Peyer's patch (tissue), 4 donors: ENCODE measurements around the gene KISS1R.

ENCODE experiments used
- POLR2A ChIP-seq, 2 donors: fragments of 450-650 bp; IDR thresholded peaks; one replicate each; pipeline ENCODE4 v1.5.1; 2017; ENCODE audit warnings: antibody characterized with exemption in 2 of 2, mild to moderate bottlenecking in 2 of 2, moderate library complexity in 2 of 2
- TF ChIP-seq, protein P1 (sequence below), 6 experiments: fragments of 450-650 bp in 4 of 6; fragments of 200-600 bp in 2 of 6; sonication (generic) in 1 of 6; IDR thresholded peaks; one replicate each; pipeline ENCODE4 v1.5.1; 2017 to 2019; ENCODE audit warnings: antibody characterized with exemption in 6 of 6, mild to moderate bottlenecking in 3 of 6, moderate library complexity in 1 of 6

GRCh38 chr19:884420-885211 lies 32.5 kb upstream of the KISS1R start:
- TF ChIP-seq, protein P1, sequence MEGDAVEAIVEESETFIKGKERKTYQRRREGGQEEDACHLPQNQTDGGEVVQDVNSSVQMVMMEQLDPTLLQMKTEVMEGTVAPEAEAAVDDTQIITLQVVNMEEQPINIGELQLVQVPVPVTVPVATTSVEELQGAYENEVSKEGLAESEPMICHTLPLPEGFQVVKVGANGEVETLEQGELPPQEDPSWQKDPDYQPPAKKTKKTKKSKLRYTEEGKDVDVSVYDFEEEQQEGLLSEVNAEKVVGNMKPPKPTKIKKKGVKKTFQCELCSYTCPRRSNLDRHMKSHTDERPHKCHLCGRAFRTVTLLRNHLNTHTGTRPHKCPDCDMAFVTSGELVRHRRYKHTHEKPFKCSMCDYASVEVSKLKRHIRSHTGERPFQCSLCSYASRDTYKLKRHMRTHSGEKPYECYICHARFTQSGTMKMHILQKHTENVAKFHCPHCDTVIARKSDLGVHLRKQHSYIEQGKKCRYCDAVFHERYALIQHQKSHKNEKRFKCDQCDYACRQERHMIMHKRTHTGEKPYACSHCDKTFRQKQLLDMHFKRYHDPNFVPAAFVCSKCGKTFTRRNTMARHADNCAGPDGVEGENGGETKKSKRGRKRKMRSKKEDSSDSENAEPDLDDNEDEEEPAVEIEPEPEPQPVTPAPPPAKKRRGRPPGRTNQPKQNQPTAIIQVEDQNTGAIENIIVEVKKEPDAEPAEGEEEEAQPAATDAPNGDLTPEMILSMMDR (IDR thresholded peaks at IDR 0.05): no peak
- TF ChIP-seq POLR2A (IDR thresholded peaks at IDR 0.05): no peak
